ENCODE measurements around the gene MTERF4. TPM values are rescaled to one million over a fixed set of nuclear protein-coding genes. Genes with fewer than 3 reads are reported as not detected.

Gene MTERF4
- total and polyA plus RNA-seq, 2 of the 13 experiments (the other 11 are each of a cell fraction or from before 2014, with no cell fraction given), result 50.5 to 59.8 TPM

GRCh38 chr2:241102239-241102803 lies at the start of gene MTERF4 (continued):
- TF ChIP-seq, protein P1, sequence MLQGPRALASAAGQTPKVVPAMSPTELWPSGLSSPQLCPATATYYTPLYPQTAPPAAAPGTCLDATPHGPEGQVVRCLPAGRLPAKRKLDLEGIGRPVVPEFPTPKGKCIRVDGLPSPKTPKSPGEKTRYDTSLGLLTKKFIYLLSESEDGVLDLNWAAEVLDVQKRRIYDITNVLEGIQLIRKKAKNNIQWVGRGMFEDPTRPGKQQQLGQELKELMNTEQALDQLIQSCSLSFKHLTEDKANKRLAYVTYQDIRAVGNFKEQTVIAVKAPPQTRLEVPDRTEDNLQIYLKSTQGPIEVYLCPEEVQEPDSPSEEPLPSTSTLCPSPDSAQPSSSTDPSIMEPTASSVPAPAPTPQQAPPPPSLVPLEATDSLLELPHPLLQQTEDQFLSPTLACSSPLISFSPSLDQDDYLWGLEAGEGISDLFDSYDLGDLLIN (CRISPR knock-in tag; IDR thresholded peaks at IDR 0.05; ENCODE audit: borderline replicate concordance), result peak; percentile 94; the same call in 1 of the 2 replicates
- TF ChIP-seq ZNF180 (CRISPR knock-in tag; IDR thresholded peaks at IDR 0.05; ENCODE audit: borderline replicate concordance, low read depth), result no peak
- TF ChIP-seq, protein P2, sequence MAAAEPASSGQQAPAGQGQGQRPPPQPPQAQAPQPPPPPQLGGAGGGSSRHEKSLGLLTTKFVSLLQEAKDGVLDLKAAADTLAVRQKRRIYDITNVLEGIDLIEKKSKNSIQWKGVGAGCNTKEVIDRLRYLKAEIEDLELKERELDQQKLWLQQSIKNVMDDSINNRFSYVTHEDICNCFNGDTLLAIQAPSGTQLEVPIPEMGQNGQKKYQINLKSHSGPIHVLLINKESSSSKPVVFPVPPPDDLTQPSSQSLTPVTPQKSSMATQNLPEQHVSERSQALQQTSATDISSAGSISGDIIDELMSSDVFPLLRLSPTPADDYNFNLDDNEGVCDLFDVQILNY (CRISPR knock-in tag; conservative IDR thresholded peaks at IDR 0.05), result peak; percentile 92
- TF ChIP-seq, protein P3, sequence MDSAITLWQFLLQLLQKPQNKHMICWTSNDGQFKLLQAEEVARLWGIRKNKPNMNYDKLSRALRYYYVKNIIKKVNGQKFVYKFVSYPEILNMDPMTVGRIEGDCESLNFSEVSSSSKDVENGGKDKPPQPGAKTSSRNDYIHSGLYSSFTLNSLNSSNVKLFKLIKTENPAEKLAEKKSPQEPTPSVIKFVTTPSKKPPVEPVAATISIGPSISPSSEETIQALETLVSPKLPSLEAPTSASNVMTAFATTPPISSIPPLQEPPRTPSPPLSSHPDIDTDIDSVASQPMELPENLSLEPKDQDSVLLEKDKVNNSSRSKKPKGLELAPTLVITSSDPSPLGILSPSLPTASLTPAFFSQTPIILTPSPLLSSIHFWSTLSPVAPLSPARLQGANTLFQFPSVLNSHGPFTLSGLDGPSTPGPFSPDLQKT (CRISPR knock-in tag; IDR thresholded peaks at IDR 0.05; ENCODE audit: borderline replicate concordance), result peak; percentile 97
- TF ChIP-seq PCBP2 (optimal IDR thresholded peaks at IDR 0.05; ENCODE audit: low read depth, low read length, poor library complexity, severe bottlenecking), result no peak
- TF ChIP-seq, protein P4, sequence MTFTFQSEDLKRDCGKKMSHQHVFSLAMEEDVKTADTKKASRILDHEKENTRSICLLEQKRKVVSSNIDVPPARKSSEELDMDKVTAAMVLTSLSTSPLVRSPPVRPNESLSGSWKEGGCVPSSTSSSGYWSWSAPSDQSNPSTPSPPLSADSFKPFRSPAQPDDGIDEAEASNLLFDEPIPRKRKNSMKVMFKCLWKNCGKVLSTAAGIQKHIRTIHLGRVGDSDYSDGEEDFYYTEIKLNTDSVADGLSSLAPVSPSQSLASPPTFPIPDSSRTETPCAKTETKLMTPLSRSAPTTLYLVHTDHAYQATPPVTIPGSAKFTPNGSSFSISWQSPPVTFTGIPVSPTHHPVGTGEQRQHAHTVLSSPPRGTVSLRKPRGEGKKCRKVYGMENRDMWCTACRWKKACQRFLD (CRISPR knock-in tag; IDR thresholded peaks at IDR 0.05; ENCODE audit: borderline replicate concordance), result no peak; the same call in 1 of the 2 replicates
- peak; percentile 75 for TF ChIP-seq MLX (CRISPR knock-in tag; IDR thresholded peaks at IDR 0.05)
- peak; percentile 68; the same call in 1 of the 2 replicates for TF ChIP-seq ZNF7 (CRISPR knock-in tag; IDR thresholded peaks at IDR 0.05)
- 0 out of 2 replicates have a peak, but pooled peaks have one; percentile 73 for TF ChIP-seq ZNF841 (CRISPR knock-in tag; IDR thresholded peaks at IDR 0.05; ENCODE audit: borderline replicate concordance)
- TF ChIP-seq ZNF484 (CRISPR knock-in tag; IDR thresholded peaks at IDR 0.05; ENCODE audit: borderline replicate concordance, low read depth), result peak; percentile 66; the same call in 1 of the 2 replicates
- TF ChIP-seq ZNF672 (CRISPR knock-in tag; IDR thresholded peaks at IDR 0.05), result peak; percentile 94; the same call in 1 of the 2 replicates
- TF ChIP-seq, protein P5, sequence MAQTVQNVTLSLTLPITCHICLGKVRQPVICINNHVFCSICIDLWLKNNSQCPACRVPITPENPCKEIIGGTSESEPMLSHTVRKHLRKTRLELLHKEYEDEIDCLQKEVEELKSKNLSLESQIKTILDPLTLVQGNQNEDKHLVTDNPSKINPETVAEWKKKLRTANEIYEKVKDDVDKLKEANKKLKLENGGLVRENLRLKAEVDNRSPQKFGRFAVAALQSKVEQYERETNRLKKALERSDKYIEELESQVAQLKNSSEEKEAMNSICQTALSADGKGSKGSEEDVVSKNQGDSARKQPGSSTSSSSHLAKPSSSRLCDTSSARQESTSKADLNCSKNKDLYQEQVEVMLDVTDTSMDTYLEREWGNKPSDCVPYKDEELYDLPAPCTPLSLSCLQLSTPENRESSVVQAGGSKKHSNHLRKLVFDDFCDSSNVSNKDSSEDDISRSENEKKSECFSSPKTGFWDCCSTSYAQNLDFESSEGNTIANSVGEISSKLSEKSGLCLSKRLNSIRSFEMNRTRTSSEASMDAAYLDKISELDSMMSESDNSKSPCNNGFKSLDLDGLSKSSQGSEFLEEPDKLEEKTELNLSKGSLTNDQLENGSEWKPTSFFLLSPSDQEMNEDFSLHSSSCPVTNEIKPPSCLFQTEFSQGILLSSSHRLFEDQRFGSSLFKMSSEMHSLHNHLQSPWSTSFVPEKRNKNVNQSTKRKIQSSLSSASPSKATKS (CRISPR knock-in tag; IDR thresholded peaks at IDR 0.05), result peak; percentile 96
- peak; percentile 94 for TF ChIP-seq ARID5B (CRISPR knock-in tag; IDR thresholded peaks at IDR 0.05)
